ENCODE measurements around the gene MCRIP2. TPM values are rescaled to one million over a fixed set of nuclear protein-coding genes. Genes with fewer than 3 reads are reported as not detected.

MCRIP2 gene
- total and polyA plus RNA-seq, 2 of the 8 experiments (the other 6 are each of a cell fraction or from before 2014, with no cell fraction given), result 45.4 to 75.5 TPM

GRCh38 chr16:645852-646678, 4.4 kb downstream of the MCRIP2 start:
- no peak overlapping the region for H2BK12ac ChIP-seq (ENCODE audit: low read depth, low read length)
- H4K8ac ChIP-seq (ENCODE audit: extremely low read depth, insufficient read depth, low read length), result no peak overlapping the region
- no peak overlapping the region for H2BK20ac ChIP-seq (ENCODE audit: low read length)
- no peaks in the 10 kb centered on the region for H3K36me3 ChIP-seq (ENCODE audit: control insufficient read depth in 2 of 4, insufficient read depth in 4 of 4, low read length in 3 of 4)
- H3K27ac ChIP-seq (ENCODE audit: low read depth, low read length), result no peak overlapping the region
- WGBS, 2 experiments (ENCODE audit: extremely low coverage in 1 of 2, insufficient coverage in 1 of 2, insufficient read length in 1 of 2, insufficient replicate concordance in 2 of 2, low coverage in 1 of 2, low lambda C conversion rate in 2 of 2, missing lambda C conversion rate in 1 of 2), result 89% methylated on average over 27 of the region's 32 CpGs; no CpG with 5 or more reads in 1 of the 2 experiments
- FAIRE-seq (no peak), DNase-seq (ENCODE audit: low read depth in 1 of 2, low spot score in 2 of 2) (no peak)
- no peak overlapping the region for H3K9ac ChIP-seq (replicated peaks in 1 of 4; ENCODE audit: extremely low read depth in 1 of 4, low read depth in 3 of 4, low read length in 3 of 4)
- H2BK5ac ChIP-seq (ENCODE audit: low read depth, low read length), result no peak overlapping the region
- no peak overlapping the region for H3K14ac ChIP-seq (ENCODE audit: insufficient read length)
- H3K79me1 ChIP-seq (ENCODE audit: low read depth, low read length), result no peaks in the 10 kb centered on the region; the same call in 1 of the 2 replicates
- CTCF ChIA-PET (ENCODE audit: partially characterized antibody), result interaction anchor here (1.2 to 3.4 kb wide), 3 partner anchors 15 to 19 kb away, joined by 3 to 22 read pairs (median 3); no protein-coding TSS in a partner anchor
- H3K79me2 ChIP-seq (ENCODE audit: control insufficient read depth in 1 of 2, insufficient read depth in 2 of 2, low read length in 2 of 2), result peaks cover 0 to 2% of the 10 kb centered on the region in 2 experiments; a peak in 1 of 4 replicates
- no peaks in the 10 kb centered on the region for H3K9me3 ChIP-seq (ENCODE audit: insufficient read depth in 2 of 2, low read depth in 1 of 2, low read length in 1 of 2)
- H3K4me2 ChIP-seq (ENCODE audit: insufficient read depth in 1 of 2, low read depth in 2 of 2, low read length in 2 of 2), result no peak overlapping the region
- H2BK15ac ChIP-seq (ENCODE audit: low read length), result no peak overlapping the region
- H3K27me3 ChIP-seq (replicated peaks in 1 of 4; ENCODE audit: control insufficient read depth in 3 of 4, extremely low read depth in 1 of 4, insufficient read depth in 3 of 4, low read length in 3 of 4), result peaks cover 0 to 5% (median 1%) of the 10 kb centered on the region in 4 experiments; a peak in 2 of 7 replicates
- POLR2A ChIA-PET (ENCODE audit: partially characterized antibody), result interaction anchor here (1.0 to 1.9 kb wide), 4 partner anchors 10 to 29 kb away, joined by 3 to 4 read pairs (median 3); partner anchors contain the start of genes RHBDL1 and WFIKKN1
- no peak overlapping the region for H4K5ac ChIP-seq (ENCODE audit: insufficient read length, low read depth, low read length)
- no peak overlapping the region for H2BK120ac ChIP-seq (replicated peaks; ENCODE audit: low read depth, low read length)
- no peak overlapping the region for H2AK5ac ChIP-seq (ENCODE audit: low read depth, low read length)
- H4K91ac ChIP-seq (replicated peaks; ENCODE audit: insufficient read length, low read length), result no peak overlapping the region
- no peak overlapping the region for H3K56ac ChIP-seq (replicated peaks; ENCODE audit: insufficient read length, low read depth, low read length)
- H3K4me1 ChIP-seq (replicated peaks in 1 of 4; ENCODE audit: control insufficient read depth in 3 of 4, insufficient read depth in 4 of 4, low read length in 3 of 4), result peaks cover 0 to 12% (median 9%) of the 10 kb centered on the region in 4 experiments; a peak in 6 of 7 replicates
- H3K18ac ChIP-seq (ENCODE audit: extremely low read depth, low read length), result no peak overlapping the region
- no peak overlapping the region for H2AFZ ChIP-seq (ENCODE audit: low read length)
- no peak overlapping the region for H3K23ac ChIP-seq (ENCODE audit: insufficient read length)
- H4K20me1 ChIP-seq (replicated peaks in 1 of 2; ENCODE audit: control insufficient read depth in 1 of 2, insufficient read depth in 2 of 2, low read length in 2 of 2), result peaks cover 0 to 7% of the 10 kb centered on the region in 2 experiments
- H3K4me3 ChIP-seq (ENCODE audit: extremely low read depth in 1 of 4, insufficient read depth in 2 of 4, low read depth in 3 of 4, low read length in 4 of 4), result no peak overlapping the region
- H3K4ac ChIP-seq (replicated peaks; ENCODE audit: insufficient read length, low read depth, low read length), result no peak overlapping the region
- H3K23me2 ChIP-seq (ENCODE audit: low read depth, low read length), result peaks cover 13% of the 10 kb centered on the region
- no peak for TF ChIP-seq CEBPB (IDR thresholded peaks at IDR 0.05; ENCODE audit: low read depth, low read length)
- TF ChIP-seq JUN (IDR thresholded peaks at IDR 0.05; ENCODE audit: low read depth, low read length), result no peak

Data from H1 (cell line).